GM12878 (cell line): ENCODE measurements around the gene APOM. TPM values are rescaled to one million over a fixed set of nuclear protein-coding genes. Genes with fewer than 3 reads are reported as not detected.

Experiments
- ASH2L ChIP-seq: fragments of 300-600, 200-600 bp; sonication (generic); IDR thresholded peaks from 2 replicates; pipeline ENCODE4 v1.6.1; 2017; ENCODE audit warnings: low read depth, mild to moderate bottlenecking, borderline replicate concordance
- BMI1 ChIP-seq: fragments of 450-650 bp; IDR thresholded peaks from 2 replicates; pipeline ENCODE4 v1.6.1; 2016; ENCODE audit warnings: mild to moderate bottlenecking, moderate library complexity, borderline replicate concordance
- BRCA1 ChIP-seq: IDR thresholded peaks from 2 replicates; pipeline ENCODE4 v1.6.1; 2011; ENCODE audit warnings: low read depth, low read length, improper control_type of control experiment
- CBX5 ChIP-seq: sonication (generic); IDR thresholded peaks from 2 replicates; pipeline ENCODE4 v1.6.1; 2016; ENCODE audit warnings: low read depth, moderate library complexity, mild to moderate bottlenecking, inconsistent platforms
- CREM ChIP-seq: IDR thresholded peaks from 2 replicates; pipeline ENCODE4 v1.6.1; 2014; ENCODE audit warnings: antibody characterized with exemption, low read depth
- DPF2 ChIP-seq: fragments of 450-650 bp; IDR thresholded peaks from 2 replicates; pipeline ENCODE4 v1.6.1; 2017; ENCODE audit warnings: mild to moderate bottlenecking
- EGR1 ChIP-seq, 2 experiments: IDR thresholded peaks; 1 replicate in 1 of 2; 2 replicates in 1 of 2; pipeline ENCODE4 v1.6.1; 2011 to 2012; ENCODE audit warnings: low read depth in 2 of 2, low read length in 2 of 2, borderline replicate concordance in 1 of 2, mild to moderate bottlenecking in 1 of 2, moderate library complexity in 1 of 2
- KAT2A ChIP-seq: conservative IDR thresholded peaks from 2 replicates; pipeline ENCODE4 v1.6.1; 2011; ENCODE audit warnings: low read depth, low read length; ENCODE audit not compliant: control insufficient read depth
- LARP7 ChIP-seq: fragments of 450-650 bp; IDR thresholded peaks from 2 replicates; pipeline ENCODE4 v1.6.1; 2017; ENCODE audit warnings: mild to moderate bottlenecking
- MEF2B ChIP-seq: fragments of 450-650 bp; IDR thresholded peaks from 2 replicates; pipeline ENCODE4 v1.6.1; 2018; ENCODE audit warnings: mild to moderate bottlenecking, moderate library complexity; ENCODE audit not compliant: partially characterized antibody, poor library complexity, severe bottlenecking
- MTA2 ChIP-seq: fragments of 450-650 bp; IDR thresholded peaks from 2 replicates; pipeline ENCODE4 v1.6.1; 2016; ENCODE audit warnings: low read depth, mild to moderate bottlenecking, moderate library complexity
- NFIC ChIP-seq: IDR thresholded peaks from 2 replicates; pipeline ENCODE4 v1.6.1; 2012; ENCODE audit warnings: low read depth, mild to moderate bottlenecking, inconsistent platforms, low read length, moderate library complexity
- NFYA ChIP-seq: IDR thresholded peaks from 2 replicates; pipeline ENCODE4 v1.6.1; 2011; ENCODE audit warnings: low read depth, mild to moderate bottlenecking, low read length, improper control_type of control experiment, borderline replicate concordance
- NFYB ChIP-seq: IDR thresholded peaks from 2 replicates; pipeline ENCODE4 v1.6.1; 2011; ENCODE audit warnings: low read depth, mild to moderate bottlenecking, low read length, improper control_type of control experiment, moderate library complexity; ENCODE audit not compliant: insufficient read depth
- PML ChIP-seq: IDR thresholded peaks from 2 replicates; pipeline ENCODE4 v1.6.1; 2012; ENCODE audit warnings: low read length, inconsistent platforms
- SMC3 ChIP-seq: IDR thresholded peaks from 2 replicates; pipeline ENCODE4 v1.6.1; 2011; ENCODE audit warnings: low read length, improper control_type of control experiment, borderline replicate concordance
- SREBF1 ChIP-seq: IDR thresholded peaks from 2 replicates; pipeline ENCODE4 v1.6.1; 2012; ENCODE audit warnings: mild to moderate bottlenecking, low read length
- STAT3 ChIP-seq: IDR thresholded peaks from 2 replicates; pipeline ENCODE4 v1.6.1; 2011; ENCODE audit warnings: low read depth, low read length, improper control_type of control experiment
- TCF7 ChIP-seq: IDR thresholded peaks from 2 replicates; pipeline ENCODE4 v1.6.1; 2014; ENCODE audit warnings: antibody characterized with exemption, borderline replicate concordance
- USF1 ChIP-seq: IDR thresholded peaks from 2 replicates; pipeline ENCODE4 v1.6.1; 2011; ENCODE audit warnings: borderline replicate concordance, low read depth, mild to moderate bottlenecking, moderate library complexity, mixed read lengths, low read length; ENCODE audit not compliant: insufficient read depth; ENCODE audit errors: extremely low read length
- WRNIP1 ChIP-seq: IDR thresholded peaks from 2 replicates; pipeline ENCODE4 v1.6.1; 2011; ENCODE audit warnings: low read depth, low read length, improper control_type of control experiment, borderline replicate concordance
- YBX1 ChIP-seq: fragments of 450-650 bp; IDR thresholded peaks from 2 replicates; pipeline ENCODE4 v1.6.1; 2016; ENCODE audit warnings: antibody characterized with exemption
- YY1 ChIP-seq: IDR thresholded peaks from 2 replicates; pipeline ENCODE4 v1.6.1; 2011; ENCODE audit warnings: low read depth, mild to moderate bottlenecking, low read length
- ZNF24 ChIP-seq: fragments of 450-650 bp; IDR thresholded peaks from 2 replicates; pipeline ENCODE4 v1.6.1; 2017; ENCODE audit warnings: antibody characterized with exemption, mild to moderate bottlenecking
- ZNF592 ChIP-seq: fragments of 450-650 bp; IDR thresholded peaks from 2 replicates; pipeline ENCODE4 v1.6.1; 2017; ENCODE audit warnings: mild to moderate bottlenecking, moderate library complexity
- polyA plus RNA-seq, 11 experiments: library from polyadenylated mRNA; depleted of rRNA in 4 of 11; unstranded in 6 of 11; stranded (reverse) in 5 of 11; fragments of >200 nt; fragmentation: Nextera tagmentation in 4 of 11; fragmentation: Illumina TruSeq in 1 of 11; extraction: Ambion mirVana in 4 of 11; extraction: Trizol in 1 of 11; gene quantifications; 1 replicate in 1 of 11; 2 replicates in 10 of 11; pipeline versions ENCODE4 v1.2.1 to v1.2.3, GENCODE V29; 2011 to 2016; ENCODE audit warnings: inconsistent platforms in 2 of 11, missing spikeins in 2 of 11, low read depth in 1 of 11
- total RNA-seq, 4 experiments: library from RNA; depleted of rRNA in 3 of 4; stranded (reverse); fragments of >200 nt in 3 of 4; fragmentation: Illumina TruSeq in 1 of 4; extraction: Trizol in 1 of 4; gene quantifications; 2 replicates each; pipeline versions ENCODE4 v1.2.1 to v1.2.3, GENCODE V29; 2013 to 2021
- TF ChIP-seq, protein P1 (sequence below): IDR thresholded peaks from 2 replicates; pipeline ENCODE4 v1.6.1; 2012; ENCODE audit warnings: low read depth, low read length, improper control_type of control experiment

Gene APOM
- total and polyA plus RNA-seq, 10 of the 15 experiments (the other 5 are each of a cell fraction or from before 2014, with no cell fraction given): 4.0 to 14.1 (median 7.1) TPM

DNA sequence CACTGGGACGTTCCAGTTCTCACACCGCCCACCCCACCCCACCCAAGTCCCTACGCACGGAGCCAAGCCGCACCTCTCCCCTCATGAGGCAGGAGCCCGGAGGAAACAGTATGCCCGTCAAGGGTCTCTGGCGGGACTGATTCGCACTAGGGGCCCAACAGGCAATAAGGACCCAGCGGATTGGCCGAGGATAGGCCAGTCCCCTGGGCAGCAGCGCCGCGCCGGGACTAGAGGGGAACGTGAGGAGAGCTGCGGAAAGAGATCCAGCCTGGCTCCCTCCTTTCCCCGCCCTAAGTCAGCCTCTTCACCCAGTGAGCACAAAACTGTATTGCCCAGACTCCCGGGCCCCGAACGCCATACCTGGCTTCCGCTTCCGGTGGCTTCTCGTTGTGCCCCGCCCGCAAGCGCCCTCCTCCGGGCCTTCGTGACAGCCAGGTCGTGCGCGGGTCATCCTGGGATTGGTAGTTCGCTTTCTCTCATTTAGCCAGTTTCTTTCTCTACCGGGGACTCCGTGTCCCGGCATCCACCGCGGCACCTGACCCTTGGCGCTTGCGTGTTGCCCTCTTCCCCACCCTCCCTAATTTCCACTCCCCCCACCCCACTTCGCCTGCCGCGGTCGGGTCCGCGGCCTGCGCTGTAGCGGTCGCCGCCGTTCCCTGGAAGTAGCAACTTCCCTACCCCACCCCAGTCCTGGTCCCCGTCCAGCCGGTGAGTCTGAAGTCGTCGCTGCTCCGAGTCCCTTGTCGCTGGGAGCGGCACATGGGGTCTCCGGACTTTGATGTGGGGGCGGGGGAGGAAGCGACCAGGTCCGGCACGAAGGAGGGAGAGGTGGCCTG lies 10.0 kb downstream of the APOM start, which contains the start of gene CSNK2B (continued):
- TF ChIP-seq USF1 (peak; percentile 38), SMC3 (no peak), LARP7 (peak; percentile 76), ASH2L (no peak), YY1 (peak; percentile 84), PML (peak; percentile 61), ZNF592 (no peak), STAT3 (no peak), WRNIP1 (no peak), NFYB (0 out of 2 replicates have a peak, but pooled peaks have one; percentile 28), CREM (peak; percentile 90), MEF2B (peak; percentile 40), DPF2 (no peak), NFYA (no peak), SREBF1 (peak; percentile 79), NFIC (no peak), ZNF24 (no peak), TCF7 (0 out of 2 replicates have a peak, but pooled peaks have one; percentile 23), BMI1 (no peak), BRCA1 (no peak), KAT2A (no peak), EGR1 (IDR thresholded peaks at IDR 0.05; ENCODE audit: borderline replicate concordance in 1 of 2, low read depth in 2 of 2, low read length in 2 of 2) (peak in 1 of 2 experiments; percentile 75; a peak in 1 of 3 replicates), YBX1 (no peak), CBX5 (no peak), MTA2 (peak; percentile 87)
- TF ChIP-seq, protein P1, sequence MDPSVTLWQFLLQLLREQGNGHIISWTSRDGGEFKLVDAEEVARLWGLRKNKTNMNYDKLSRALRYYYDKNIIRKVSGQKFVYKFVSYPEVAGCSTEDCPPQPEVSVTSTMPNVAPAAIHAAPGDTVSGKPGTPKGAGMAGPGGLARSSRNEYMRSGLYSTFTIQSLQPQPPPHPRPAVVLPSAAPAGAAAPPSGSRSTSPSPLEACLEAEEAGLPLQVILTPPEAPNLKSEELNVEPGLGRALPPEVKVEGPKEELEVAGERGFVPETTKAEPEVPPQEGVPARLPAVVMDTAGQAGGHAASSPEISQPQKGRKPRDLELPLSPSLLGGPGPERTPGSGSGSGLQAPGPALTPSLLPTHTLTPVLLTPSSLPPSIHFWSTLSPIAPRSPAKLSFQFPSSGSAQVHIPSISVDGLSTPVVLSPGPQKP: peak; percentile 78
